T-helper 2 cell treated with Interferon-gamma antibody and Interleukin-4, amounts not matched to agents 5 μg/mL and 100 μg/mL, for 36 hours (primary cell): Measurements from ENCODE around the gene COL20A1.

Experiments
- DNase-seq: peaks from one replicate; pipeline ENCODE4 v3.0.0; 2021; ENCODE audit warnings: low spot score
- H3K27ac Mint-ChIP-seq: one replicate; pipeline ENCODE4 v1.8.0; 2021; ENCODE audit warnings: mild to moderate bottlenecking, mixed read lengths
- H3K27me3 Mint-ChIP-seq: one replicate; pipeline ENCODE4 v1.8.0; 2021; ENCODE audit warnings: low read depth, mixed read lengths
- H3K36me3 Mint-ChIP-seq: one replicate; pipeline ENCODE4 v1.8.0; 2021; ENCODE audit warnings: low read depth, mixed read lengths
- H3K4me1 Mint-ChIP-seq: one replicate; pipeline ENCODE4 v1.8.0; 2021; ENCODE audit warnings: low read depth, mixed read lengths
- H3K4me3 Mint-ChIP-seq: one replicate; pipeline ENCODE4 v1.8.0; 2022; ENCODE audit warnings: mild to moderate bottlenecking, moderate library complexity, mixed read lengths
- H3K9me3 Mint-ChIP-seq: one replicate; pipeline ENCODE4 v1.8.0; 2021; ENCODE audit warnings: mixed read lengths

Gene COL20A1

DNA sequence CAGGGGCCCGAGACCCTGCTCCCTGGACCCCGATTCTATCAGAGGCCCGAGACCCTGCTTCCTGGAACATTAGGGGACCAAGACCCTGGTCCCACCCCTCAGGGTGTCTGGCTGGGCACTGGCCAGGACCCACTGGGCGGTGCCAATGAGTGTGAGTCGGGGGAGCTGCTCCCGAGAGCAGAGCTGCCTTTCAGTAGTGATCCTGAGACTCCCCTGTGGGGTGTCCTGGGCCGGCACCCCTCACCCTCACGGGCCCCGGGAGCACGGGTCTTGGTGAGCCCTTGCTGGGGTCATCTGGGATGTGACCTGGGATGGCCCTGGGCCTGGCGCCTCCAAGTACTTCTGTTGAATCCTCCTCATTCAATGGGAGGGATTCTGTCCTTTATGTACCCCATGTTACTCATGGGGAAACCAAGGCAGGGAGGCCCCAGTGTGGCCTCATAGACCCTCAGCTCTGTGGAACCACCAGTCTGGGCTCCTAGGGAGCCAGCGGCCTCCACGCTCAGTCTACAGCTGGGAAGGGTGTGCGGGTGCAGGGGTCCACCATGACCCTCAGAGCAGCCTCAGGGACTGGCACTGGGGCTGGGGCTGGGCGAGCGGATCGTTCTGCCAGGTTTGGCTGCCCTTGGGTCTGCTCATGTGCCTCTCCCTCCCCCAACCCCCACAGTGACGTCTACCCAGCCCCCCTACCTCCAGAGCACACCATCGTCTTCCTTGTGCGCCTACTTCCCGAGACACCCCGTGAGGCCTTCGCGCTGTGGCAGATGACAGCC, 25.6 kb downstream of the COL20A1 start:
- Mint-ChIP-seq H3K27me3 (no peaks in the 10 kb centered on the region), H3K4me1 (no peaks in the 10 kb centered on the region), H3K27ac (no peak overlapping the region), H3K36me3 (no peaks in the 10 kb centered on the region), H3K9me3 (no peaks in the 10 kb centered on the region), H3K4me3 (no peak overlapping the region)
- no peak for DNase-seq

GRCh38 chr20:63319164-63320040, 26.4 kb downstream of the COL20A1 start:
- Mint-ChIP-seq H3K4me3 (no peak overlapping the region), H3K36me3 (no peaks in the 10 kb centered on the region), H3K27ac (no peak overlapping the region), H3K9me3 (no peaks in the 10 kb centered on the region), H3K27me3 (peaks cover 6% of the 10 kb centered on the region), H3K4me1 (no peaks in the 10 kb centered on the region)
- DNase-seq: no peak

- Mint-ChIP-seq H3K27ac (no peak overlapping the region), H3K36me3 (no peaks in the 10 kb centered on the region), H3K9me3 (no peaks in the 10 kb centered on the region), H3K27me3 (peaks cover 6% of the 10 kb centered on the region), H3K4me3 (no peak overlapping the region), H3K4me1 (no peaks in the 10 kb centered on the region)
- DNase-seq: no peak
These were observed 27.1 kb downstream of the COL20A1 start for GRCh38 chr20:63320041-63320511.

DNA sequence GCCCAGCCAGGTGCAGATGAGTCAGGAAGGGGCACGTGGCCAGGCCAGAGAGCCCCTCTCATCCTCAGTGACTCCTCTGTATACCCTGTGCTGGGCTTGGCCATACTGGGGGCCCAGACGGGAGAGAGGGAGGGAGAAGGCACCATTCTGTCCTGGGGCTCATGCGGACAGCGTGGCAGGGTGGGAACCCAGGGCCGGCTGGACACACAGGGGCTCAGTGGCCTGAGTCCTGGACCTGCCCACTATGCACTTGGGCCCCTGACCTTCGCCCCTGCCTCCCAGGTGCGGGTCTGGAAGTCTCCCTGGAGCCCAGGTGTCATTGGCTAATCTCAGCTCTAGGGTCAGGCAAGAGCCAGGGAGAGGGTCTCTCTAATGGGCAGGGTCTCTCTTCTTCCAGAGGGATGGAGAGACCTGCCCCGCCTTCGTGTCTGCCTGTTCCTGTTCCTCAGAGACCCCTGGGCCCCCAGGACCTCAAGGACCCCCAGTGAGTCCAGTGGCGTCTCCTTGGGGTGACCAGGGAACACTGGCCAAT, 27.7 kb downstream of the COL20A1 start:
- no peak overlapping the region for H3K27ac Mint-ChIP-seq
- no peak overlapping the region for H3K4me3 Mint-ChIP-seq
- peaks cover 6% of the 10 kb centered on the region for H3K27me3 Mint-ChIP-seq
- H3K36me3 Mint-ChIP-seq: no peaks in the 10 kb centered on the region
- no peaks in the 10 kb centered on the region for H3K4me1 Mint-ChIP-seq
- DNase-seq: no peak
- H3K9me3 Mint-ChIP-seq: no peaks in the 10 kb centered on the region

DNA sequence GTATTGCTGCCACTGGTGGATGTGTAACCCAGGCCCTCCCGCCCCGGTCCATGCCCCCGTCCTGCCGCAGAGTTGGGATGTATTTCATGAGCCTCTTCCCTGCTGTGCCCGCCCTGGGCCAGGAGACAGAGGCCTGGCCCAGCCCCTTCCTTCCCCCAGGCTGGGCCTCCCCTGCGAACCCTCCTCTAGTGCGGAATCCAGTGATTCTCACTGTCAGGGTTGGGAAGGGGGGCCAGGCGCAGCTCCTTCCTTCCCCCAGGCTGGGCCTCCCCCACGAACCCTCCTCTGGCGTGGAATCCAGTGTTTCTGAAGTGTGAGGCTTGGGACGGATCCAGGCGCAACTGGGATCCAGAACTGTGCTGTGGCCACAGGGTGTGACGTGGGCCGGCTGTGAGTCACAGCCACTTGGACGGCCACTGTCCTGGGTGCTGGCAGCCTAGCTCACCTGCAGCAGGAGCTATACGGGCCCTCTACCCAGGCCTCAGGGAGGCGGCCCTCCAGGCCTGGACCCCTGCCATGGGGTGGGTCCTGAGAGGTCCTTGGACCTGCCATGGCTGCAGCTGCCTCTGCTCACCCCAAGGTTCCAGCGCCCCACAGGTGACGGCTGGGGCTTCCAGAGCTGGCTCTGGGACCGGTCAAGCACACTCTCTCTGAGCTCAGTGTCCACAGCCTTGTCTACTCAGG, 28.3 kb downstream of the COL20A1 start:
- no peak for DNase-seq
- Mint-ChIP-seq H3K4me1 (no peaks in the 10 kb centered on the region), H3K36me3 (no peaks in the 10 kb centered on the region), H3K27me3 (peaks cover 6% of the 10 kb centered on the region), H3K9me3 (no peaks in the 10 kb centered on the region), H3K4me3 (no peak overlapping the region), H3K27ac (no peak overlapping the region)

DNA sequence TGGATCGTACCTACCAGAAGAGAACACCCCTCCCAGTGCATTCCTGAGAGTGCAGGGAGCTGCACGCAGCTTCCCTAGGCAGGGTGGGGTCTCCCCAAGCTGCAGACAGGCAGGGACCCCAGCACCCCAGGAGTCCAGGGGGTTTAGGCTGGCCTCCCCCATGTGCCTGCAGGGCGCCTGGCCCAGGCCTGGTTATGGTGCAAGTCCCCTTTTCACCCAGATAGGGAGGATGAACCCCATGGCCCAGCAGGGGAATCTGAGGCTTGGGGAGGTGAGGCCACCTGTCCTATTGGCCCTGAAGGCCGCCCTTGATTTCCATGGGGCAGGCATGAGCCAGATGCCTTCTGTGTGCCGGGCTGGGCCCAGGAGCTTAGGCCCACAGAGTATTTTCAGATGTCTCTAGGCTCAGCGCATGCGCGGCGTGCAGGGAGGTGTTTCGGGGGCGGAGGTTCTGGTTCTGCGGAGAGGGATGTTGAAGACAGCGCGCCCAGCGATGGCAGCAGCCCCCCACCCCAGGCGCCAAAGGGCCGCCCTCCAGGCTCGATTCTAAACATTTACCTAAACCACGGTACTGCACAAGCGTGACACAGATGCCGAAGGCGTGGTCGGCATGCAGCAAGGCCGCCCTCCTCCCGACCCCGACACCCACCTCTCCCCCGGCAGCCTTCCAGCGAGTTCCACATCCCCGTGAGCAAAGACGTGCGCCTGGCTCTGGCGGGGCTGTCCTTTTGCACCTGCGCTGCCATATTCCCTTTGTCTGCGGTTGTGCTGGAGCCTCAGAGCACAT, 29.4 kb downstream of the COL20A1 start:
- Mint-ChIP-seq H3K27ac (no peak overlapping the region), H3K36me3 (no peaks in the 10 kb centered on the region)
- no peak for DNase-seq

DNA sequence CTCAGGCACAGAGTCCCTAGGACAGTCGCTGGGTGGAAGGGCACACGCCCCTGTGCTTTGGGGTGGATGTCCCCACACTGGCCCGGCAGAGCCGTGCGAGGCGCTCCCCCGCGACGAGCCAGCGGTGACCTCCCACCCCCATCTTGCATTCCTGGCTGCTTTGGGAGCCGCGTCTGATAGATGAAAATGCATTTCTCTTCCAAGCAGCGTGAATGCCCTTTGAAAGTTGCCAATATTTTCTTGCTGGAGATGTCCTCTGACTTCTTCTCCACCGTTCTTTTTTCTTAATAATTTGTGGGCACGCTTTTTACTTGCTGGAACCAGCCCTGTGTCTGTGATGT, 29.9 kb downstream of the COL20A1 start:
- Mint-ChIP-seq H3K4me3 (no peak overlapping the region), H3K36me3 (no peaks in the 10 kb centered on the region), H3K27me3 (peaks cover 6% of the 10 kb centered on the region), H3K4me1 (no peaks in the 10 kb centered on the region), H3K27ac (no peak overlapping the region), H3K9me3 (no peaks in the 10 kb centered on the region)
- no peak for DNase-seq

More for the DNA sequence above, 29.4 kb downstream of the COL20A1 start:
- H3K9me3 Mint-ChIP-seq: no peaks in the 10 kb centered on the region
- H3K4me1 Mint-ChIP-seq: no peaks in the 10 kb centered on the region
- no peak overlapping the region for H3K4me3 Mint-ChIP-seq
- peaks cover 6% of the 10 kb centered on the region for H3K27me3 Mint-ChIP-seq

DNA sequence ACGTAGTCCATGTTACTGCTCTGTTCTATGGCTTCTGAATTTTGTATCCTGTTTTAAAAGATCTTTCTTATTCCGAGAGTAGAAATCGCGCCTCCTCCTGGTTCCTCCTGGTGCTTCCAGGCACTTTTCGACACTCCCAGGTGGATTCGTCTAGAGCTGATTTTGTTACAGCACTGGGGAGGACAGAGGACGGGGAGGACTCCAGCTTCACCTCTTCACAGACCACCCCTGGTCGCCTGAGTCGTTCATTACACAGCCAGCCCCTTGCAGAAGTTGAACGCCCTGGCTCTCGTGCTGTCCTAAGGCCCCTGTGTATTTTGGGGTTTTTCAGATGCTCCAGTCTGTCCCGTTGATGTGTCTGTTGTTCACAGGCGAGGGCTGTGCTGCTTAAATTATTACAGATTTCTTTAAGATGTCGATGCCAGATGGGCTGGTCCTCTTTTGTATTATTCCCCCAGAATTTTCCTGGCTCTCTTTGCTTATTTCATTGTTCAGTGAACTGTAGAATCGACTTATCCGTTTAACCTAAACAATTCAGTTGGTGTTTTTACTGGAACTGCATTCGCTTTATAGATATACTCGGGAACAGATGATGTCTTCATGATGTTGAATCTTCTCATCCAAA, 30.5 kb downstream of the COL20A1 start:
- H3K9me3 Mint-ChIP-seq: no peaks in the 10 kb centered on the region
- no peak overlapping the region for H3K27ac Mint-ChIP-seq
- no peak overlapping the region for H3K4me3 Mint-ChIP-seq
- H3K4me1 Mint-ChIP-seq: no peaks in the 10 kb centered on the region
- no peaks in the 10 kb centered on the region for H3K36me3 Mint-ChIP-seq
- peaks cover 6% of the 10 kb centered on the region for H3K27me3 Mint-ChIP-seq
- DNase-seq: no peak

DNA sequence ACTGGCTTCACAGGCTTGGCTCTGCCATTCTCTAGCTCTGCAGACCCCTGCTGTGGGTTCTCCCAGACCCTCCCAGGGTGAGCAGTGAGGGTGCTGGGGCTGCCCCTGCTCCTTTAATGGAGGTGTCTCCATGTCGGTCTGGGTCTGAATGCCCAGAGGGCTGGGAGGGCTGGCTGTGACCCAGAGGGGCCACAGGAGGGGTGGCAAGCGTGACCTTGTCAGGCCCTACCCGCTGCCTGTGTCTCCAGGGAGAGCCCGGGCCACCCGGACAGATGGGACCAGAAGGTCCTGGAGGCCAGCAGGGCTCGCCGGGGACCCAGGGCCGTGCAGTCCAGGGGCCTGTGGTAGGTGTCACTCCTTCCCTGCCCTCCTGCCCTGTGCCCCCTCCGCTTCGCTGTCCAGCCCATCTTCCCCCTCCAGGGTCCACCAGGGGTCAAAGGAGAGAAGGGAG, 32.1 kb downstream of the COL20A1 start:
- Mint-ChIP-seq H3K4me1 (no peaks in the 10 kb centered on the region), H3K9me3 (no peaks in the 10 kb centered on the region), H3K27me3 (peaks cover 6% of the 10 kb centered on the region), H3K36me3 (no peaks in the 10 kb centered on the region), H3K4me3 (no peak overlapping the region), H3K27ac (no peak overlapping the region)
- DNase-seq: no peak

DNA sequence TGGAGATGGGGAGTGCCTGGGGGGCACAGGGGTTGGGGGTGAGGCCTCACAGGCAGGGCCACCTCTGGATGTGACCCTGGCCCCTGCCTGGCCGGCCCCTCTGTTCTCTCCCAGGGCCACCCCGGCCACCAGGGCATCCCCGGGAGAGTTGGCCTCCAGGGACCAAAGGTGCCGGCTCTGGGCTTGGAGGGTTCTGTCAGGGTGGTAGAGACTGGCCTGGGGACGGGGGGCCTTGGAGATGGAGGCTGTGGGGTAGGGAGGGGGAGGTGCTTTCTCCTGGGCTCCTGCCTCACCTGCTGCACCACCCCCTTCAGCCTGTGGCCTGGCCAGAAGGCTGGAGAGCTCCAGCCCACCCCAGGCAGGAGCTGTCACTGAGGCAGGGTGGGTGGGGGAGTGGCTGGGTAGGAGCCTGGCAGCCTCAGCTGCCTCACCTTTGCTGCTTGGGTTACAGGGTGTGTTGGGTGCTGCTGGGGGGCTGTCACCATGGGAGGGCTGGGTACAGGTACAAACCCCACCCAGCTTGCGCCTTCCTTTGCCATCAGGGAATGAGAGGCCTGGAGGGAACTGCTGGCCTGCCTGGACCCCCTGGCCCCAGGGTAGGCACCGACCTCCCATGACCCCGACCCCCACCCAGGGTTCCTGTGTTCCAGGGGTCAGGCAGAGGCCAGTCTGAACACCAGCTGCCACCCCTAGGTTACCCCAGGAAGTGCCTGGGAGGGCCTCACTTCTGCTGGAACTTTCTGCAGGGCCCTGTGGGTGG, 32.7 kb downstream of the COL20A1 start:
- Mint-ChIP-seq H3K4me3 (no peak overlapping the region), H3K27ac (no peak overlapping the region)

DNA sequence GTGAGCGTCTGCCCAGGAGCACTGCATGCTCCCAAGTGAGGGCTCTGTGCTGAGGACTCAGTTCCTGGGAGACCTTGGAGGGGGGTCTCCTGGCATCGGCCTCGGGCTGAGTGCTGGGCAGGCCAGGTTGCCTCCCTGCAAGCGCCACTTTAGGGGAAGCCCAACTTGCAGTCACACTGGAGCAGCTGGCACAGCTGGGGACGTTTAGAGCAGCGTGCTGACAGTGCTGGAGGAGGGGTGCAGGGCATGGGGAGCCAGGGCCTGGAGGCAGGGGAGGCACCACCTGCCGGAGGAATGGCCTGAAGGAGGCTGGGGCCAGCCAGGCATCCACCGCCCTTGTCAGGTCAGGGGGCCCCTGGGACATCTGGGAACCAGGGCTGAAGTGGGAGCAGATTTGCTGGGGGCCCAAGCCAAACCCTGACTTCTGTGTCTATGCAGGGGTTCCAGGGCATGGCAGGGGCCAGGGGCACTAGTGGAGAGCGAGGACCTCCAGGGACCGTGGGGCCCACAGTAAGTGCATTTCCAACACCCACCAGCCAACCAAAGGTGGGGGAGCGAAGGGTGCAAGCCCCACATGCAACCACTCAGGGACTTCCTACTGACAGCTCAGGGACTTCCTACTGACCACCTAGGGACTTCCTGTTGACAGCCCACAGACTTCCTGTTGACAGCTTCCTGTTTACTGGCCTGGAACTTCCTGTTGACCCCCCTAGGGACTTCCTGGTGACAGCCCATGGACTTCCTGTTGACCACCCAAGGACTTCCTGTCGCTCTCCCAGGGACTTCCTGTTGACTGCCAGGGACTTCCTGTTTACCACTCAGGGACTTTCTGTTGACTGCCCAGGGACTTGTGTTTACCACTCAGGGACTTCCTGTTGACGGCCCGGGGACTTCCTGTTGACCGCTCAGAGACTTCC, 33.6 kb downstream of the COL20A1 start:
- H3K9me3 Mint-ChIP-seq: peaks cover 2% of the 10 kb centered on the region
- H3K4me3 Mint-ChIP-seq: no peak overlapping the region
- peaks cover 6% of the 10 kb centered on the region for H3K27me3 Mint-ChIP-seq
- DNase-seq: no peak
- H3K27ac Mint-ChIP-seq: peak overlapping the region; percentile 74
- no peaks in the 10 kb centered on the region for H3K36me3 Mint-ChIP-seq
- no peaks in the 10 kb centered on the region for H3K4me1 Mint-ChIP-seq

More for the DNA sequence above, 32.7 kb downstream of the COL20A1 start:
- no peak for DNase-seq
- no peaks in the 10 kb centered on the region for H3K9me3 Mint-ChIP-seq
- peaks cover 6% of the 10 kb centered on the region for H3K27me3 Mint-ChIP-seq
- H3K36me3 Mint-ChIP-seq: no peaks in the 10 kb centered on the region
- H3K4me1 Mint-ChIP-seq: no peaks in the 10 kb centered on the region
